GM21717 (cell line): ENCODE data around the gene PVALB.

ENCODE experiments used
- ATAC-seq: cut with Tn5 transposase; IDR thresholded peaks from one replicate; pipeline ENCODE4 v1.9.1; 2021; ENCODE audit warnings: mild to moderate bottlenecking, moderate library complexity; ENCODE audit not compliant: unreplicated experiment

PVALB gene

DNA sequence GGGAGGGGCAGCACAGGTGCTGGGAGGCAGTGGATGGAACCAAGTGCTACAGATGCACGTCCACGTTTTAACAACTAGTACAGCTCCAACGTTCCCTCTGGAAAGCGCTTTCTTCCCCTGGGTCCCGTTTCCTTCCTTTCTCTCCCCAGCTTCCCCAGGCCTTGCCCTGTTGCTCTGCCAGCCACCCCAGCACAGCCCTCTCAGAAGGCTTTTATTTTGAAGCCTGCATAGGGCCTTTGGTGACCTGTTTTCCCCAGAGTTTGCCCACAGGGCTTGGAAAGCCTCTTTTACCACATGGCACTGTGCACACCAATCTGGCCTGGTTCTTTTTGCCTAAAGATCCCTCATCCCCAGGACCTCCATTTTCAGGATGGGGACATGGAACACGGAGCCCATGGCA is 30.1 kb upstream of the PVALB start:
- ATAC-seq, result no peak

DNA sequence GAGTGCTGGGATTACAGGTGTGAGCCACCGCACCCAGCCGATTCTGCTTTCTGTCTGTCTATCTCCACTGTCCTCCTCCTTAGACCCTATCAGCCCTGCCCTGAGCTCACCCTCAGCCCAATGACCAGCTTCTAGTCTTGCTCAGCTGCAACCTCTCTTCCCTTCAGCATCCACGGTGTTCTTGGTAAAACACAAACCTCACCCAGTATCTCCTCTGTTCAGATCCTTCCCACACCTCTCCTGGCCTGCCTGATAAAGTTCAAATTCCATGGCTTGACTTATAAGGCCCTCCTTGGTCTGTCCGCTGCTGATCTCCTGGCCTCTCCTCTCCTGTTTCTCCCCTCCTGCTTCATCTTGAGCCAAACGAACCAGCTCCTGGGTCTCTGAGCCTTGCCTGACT is 29.4 kb upstream of the PVALB start:
- ATAC-seq, result no peak

DNA sequence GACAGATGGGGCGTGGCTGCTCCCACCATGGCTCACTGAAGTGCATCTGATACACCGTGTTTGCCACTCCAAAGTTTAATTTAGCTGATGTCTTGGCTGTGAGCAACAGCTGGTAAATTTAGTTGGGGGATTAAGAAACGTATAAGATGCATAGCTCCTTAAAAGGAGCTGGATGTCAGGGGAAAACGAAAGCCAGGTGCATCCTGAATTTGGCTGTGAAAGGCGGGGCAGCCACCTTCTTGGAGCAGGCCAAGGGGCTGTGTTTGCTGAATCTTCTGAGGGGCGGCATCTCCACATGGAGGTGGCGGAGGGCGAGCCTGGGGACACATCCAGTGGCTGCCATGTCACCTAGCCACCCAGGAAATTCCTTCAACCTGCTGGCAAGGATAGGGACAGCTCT is 23.3 kb upstream of the PVALB start:
- ATAC-seq, result no peak

DNA sequence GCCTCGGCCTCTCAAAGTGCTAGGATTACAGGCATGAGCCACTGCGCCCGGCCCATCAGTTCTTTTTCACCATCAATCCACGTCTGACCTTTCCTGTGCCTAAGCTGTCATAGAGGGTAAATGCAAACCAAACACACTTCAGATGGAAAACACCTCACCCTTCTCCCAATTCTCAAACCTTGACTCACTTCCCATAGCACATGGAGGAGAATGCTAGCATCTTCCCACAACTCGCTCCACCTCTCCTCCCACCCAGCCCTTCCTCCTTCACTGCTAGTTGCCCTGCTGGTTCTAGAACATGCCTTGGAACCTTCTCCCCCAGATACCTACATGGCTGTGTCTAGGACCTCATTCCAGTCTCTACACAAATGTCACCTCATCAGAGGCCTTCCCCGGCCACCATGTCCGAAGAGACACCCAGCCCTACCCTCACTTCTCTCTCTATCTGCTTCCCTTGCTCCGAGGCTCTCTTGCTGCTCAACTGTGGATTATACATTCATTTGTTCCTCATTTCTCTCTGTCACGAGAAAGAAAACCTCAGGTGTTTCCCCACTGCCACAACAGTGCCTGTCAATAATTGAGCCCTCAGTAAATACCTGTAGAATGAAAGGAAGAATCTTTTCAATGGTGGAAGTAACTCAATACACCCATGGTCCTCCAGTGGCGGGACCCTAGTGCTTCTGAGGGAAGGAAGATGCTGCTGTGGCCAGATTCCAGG is 22.7 kb upstream of the PVALB start:
- ATAC-seq, result no peak

DNA sequence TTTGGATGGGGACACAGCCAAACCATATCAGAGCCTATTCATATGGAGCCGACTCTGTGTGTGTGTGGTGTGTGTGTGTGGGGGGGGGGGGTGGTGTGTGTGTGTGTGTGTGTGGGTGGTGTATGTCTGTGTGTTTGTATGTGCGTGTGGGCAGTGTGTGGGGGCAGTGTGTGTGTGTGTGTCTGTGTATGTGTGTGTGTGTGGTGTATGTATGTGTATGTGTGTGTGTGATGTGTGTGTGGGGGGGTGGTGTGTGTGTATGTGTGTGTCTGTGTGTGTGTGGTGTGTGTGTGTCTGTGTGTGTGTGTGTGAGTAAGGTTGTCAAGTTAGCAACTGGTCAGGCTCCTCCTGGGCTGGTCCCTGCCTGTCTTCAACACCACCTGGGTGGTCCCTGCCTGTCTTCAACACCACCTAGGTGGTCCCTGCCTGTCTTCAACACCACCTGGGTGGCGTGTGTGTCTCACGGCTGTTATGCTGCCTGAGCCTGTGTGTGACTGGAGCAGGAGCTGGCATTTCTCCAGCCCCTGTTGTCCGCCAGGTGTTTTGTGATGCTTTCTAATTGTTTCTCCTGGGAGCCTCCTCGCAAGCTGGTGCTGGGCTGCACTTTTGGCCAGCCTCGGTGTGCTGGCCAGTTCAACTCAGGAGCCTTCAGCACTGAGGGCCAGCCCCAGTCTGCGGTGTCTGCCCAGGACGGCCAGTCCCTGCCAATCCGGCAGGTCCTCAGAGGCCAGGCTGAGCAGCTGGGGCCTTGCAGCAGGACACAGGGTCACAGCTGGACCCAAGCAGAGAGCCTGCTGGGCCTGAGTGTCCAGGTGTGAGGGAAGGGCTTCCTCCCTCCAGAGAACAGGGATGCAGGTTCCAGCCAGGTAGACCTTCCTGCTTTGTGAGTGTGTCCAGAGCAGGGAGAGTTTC is 21.5 kb upstream of the PVALB start:
- no peak for ATAC-seq

DNA sequence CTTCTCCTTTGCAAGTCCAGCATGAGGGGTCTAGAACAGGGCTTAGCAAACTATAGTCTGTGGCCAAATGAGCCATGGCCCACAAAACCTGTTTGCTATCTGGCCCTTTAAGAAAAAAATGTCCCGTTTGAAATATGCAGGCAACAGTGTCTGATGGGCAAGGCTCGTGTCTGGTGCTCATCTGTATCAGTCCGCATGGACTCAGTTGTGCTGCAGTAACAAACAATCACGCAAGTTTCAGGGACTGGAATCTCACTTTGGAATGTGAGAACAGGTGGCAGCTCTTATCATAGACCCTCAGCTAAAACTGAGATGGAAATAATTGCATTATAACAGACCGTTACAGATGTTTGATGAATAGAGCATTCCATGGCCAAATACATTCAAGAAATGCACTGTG is 19.1 kb upstream of the PVALB start:
- no peak for ATAC-seq

DNA sequence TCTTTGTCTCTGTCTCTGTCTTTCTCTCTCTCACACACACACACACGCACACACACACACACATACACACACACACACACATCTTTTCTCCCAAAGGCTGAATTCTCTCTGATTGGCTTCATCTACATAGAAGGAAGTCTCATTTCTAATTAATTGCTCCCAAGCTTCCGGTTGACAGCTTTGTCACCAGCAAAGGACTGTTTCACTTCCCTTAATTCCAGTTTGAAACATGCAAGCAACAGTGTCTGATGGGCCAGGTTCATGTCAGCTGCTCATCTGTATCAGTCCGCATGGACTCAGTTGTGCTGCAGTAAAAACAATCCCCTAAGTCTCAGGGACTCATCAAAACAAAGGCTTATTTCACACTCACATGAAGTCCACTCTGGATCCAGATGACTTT is 16.2 kb upstream of the PVALB start:
- no peak for ATAC-seq

DNA sequence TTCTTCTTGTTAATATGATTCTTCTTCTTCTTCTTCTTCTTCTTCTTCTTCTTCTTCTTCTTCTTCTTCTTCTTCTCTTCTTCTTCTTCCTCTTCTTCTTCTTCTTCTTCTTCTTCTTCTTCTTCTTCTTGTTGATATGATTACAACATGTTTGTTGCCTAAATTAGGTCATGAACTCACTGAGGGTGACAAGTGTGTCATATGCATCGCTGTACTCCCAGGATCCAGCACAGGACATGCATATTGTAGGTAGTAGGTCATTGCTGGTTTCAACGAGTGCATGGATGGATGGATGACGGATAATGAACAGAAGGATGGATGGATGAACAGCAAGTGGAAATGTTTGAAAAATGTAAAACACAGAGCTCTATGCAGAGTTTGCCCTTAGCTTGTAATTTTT is 14.9 kb upstream of the PVALB start:
- no peak for ATAC-seq

DNA sequence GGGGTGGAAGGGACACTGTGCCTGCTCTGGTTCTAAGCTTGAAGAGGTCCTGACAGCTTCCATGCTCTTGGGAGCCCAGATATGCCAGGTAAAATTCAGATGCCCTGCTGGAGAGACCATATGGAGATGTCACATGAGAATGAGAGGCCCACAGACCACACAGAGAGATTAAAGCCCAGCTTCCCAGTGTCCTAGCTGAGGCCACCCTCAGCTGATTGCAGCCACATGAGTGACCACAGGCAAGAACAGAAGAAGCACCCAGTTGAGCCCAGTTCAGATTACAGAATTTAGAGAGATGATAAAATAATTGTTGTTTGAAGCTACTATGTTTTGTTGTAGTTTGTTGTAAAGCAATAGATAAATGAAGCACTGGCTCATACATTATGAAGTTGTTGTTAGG is 14.4 kb upstream of the PVALB start:
- no peak for ATAC-seq

DNA sequence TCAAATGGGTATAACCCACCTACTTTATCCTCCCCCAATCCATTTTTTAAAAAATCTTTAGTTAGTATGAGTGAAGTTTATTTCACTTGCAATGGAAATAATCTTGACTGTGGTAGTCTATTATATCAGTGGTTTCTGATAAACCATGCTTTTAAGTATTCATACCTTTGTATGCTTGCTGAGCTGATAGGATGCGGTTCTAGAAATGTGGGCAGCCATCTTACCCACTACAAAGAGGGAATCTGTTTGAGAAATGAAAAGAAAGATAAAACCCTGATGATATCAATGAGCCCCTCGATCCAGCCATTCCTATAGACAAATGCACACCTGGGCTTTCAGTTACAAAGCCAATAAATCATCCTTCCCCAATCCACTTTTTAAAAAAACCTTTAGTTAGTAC is 13.8 kb upstream of the PVALB start:
- ATAC-seq, result no peak

DNA sequence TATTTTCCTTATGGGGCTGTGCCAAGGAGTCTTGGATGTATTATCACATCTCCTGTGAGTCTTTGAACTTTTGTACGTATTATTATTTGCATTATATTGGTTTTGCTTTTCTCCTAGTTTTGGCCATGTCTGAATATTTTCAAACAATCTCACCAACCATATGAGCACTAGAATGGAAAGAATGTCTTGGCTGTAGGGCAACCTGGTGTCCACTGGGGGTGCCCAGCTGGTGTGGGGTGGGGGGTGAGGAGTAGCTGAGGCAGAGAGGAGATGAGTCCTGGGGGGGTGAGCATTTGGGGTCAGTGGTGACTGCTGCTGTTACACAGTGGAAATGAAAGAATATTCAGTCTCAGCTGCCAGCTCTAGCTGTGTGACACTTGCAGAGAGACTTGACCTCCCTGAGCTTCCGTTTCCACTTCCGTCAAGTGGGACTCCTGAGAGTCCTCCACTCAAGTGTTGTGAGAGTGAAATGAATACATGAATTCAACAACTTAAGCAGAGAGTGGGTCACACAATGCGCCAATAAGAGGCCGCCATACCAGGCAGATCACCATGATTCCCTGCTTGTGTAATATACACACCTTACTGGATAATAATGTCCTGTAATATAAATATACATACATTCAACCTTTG is 12.7 kb upstream of the PVALB start:
- no peak for ATAC-seq

DNA sequence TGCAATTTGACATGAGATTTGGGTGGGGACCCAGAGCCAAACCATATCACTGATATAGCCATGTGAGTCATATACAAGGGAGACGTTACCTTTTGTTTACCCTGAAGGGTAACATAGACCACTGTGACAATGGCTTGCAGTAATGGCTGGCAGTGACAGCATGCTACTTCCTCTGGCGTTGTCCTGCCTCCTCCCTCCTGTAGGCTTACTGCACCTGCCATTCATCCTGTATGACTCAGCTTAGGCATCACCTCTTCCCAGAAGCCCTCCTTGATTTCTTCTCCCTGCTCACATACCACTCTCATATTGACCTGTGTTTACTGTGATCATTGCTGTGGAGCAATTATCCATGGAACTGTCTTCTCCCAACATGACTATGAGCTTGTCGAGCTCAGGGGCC is 12.0 kb upstream of the PVALB start:
- no peak for ATAC-seq

DNA sequence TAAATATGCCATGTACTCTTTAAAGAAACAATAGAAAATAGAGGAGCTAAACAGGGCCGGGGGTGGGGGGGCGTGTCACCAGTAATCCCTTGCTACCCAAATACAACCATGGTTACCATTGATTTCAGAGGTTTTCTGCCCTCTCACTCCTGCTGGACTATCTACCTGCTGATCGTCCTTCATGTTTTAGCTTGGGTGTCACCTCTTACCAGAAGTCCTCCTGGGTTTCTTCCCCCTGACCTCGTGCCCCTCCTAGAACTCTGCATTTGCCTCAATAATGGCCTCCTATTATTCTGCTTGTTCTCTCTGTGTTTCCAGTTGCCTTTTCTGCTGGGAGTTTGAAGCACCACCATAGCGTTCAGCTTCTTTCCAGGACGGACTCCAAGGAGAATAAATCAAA is 9.4 kb upstream of the PVALB start:
- ATAC-seq, result no peak

DNA sequence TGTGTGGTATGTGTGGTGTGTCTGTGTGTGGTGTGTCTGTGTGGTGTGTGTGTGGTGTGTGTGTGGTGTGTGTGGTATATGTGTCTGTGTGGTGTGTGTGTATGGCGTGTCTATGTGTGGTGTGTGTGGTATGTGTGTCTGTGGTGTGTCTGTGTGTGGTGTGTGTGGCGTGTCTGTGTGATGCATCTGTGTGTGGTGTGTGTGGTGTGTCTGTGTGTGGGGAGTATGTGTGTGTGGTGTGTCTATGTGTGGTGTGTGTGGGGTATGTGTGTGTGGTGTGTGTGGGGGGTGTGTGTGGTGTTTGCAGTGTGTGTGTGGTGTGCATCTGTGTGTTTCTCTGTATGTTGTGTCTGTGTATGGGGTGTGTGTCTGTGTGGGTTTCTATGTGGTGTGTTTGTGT is 7.8 kb upstream of the PVALB start:
- ATAC-seq, result no peak

DNA sequence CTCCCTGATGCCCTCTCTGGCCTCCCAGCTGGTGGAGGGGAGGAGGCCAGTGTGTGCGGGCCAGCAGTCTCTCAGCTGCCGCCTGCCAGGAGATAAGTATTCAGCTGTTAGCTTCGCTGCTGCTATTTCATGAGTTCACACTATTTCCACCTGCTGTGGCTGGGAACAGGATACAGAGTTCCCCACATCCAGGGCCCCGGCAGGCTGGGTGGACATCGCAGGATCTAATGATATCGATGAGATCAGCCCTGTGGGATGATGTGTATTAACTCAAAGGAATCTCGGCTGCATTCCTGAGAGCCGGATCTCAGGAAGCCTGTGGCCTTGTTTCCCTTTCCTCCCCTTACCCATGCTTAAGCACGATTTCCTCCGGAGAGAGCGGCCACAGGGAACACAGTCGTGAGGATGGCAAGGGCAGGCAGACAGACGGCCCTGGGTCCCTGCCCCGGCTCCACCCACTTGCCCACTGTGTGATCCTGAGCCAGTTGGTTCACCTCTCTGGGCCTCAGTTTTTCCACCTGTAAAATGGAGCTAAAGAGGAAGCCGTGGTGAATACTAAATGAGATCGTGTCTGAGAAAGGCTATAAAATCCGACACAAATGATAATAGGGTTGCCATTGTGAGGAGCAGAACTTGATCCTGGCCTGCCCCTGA is 6.5 kb upstream of the PVALB start:
- ATAC-seq, result no peak

DNA sequence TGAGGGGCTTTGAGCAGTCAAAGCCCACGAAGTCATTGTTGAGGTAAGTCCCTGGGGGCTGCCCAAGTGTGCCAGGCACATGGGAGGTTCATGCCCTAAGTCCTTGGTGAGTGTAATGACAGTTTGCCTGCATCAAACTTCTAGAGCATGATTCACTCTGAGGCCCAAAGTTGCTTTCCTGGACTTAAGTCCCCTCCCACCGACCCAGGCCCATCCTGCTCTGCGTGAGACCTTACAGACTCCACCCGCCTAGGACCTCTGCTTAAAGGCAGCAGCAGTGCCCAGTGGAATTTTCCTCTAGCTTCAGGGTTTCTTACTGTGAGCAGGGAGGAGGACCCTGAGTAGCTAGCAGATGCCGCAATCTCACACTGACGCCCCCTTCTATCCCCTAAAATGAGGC is 5.7 kb upstream of the PVALB start:
- ATAC-seq, result no peak

DNA sequence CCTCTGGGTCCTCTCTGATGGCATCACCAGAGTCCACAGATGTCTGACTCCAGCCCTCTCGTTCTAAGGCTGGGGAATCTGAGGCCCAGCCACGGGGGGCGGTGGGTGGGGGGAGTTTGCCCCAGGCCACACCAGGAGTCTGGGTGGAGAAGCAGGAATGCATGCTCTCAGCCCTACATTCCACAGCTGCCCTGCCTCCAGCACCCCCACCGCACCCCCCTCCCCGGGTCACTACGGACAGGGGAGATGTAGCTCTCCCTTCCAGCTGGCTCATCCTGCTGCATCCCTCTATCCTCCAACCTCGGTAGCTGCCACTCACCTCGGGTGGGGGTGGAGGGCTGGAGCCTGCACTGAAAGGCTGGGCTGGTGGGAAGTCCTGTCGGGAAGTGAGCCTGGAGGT is 2.3 kb upstream of the PVALB start:
- no peak for ATAC-seq

DNA sequence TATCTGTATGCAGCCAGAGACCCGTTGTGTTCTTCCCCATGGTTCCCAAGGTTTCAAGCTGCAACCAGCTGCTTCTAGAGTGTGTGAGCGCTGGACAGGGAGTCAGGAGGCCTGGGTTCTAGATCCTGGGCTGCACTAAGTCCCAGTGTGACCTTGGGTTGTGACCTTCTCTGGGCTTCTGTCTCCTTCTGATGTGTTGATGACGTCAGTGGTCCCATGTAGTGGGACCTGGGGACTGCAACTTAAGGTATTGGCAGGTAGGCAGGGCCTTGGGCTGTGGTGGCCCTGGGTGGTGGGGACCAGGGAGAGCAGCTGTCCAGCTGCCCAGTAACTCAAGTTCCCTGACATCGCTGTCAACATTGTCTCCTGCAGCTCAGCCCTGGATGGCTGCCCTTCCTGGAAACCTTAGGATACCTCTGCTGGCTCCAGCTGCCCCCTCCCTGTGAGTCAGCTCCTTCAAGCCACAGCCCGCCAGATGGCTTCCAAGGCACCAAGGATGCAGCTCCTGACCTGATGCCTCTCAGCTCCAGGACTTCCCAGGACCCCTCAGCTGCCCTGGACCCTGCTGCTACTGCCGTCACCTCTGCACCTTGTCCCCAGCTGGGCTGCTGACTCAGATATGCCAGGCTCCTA is 1.3 kb upstream of the PVALB start:
- ATAC-seq, result no peak

DNA sequence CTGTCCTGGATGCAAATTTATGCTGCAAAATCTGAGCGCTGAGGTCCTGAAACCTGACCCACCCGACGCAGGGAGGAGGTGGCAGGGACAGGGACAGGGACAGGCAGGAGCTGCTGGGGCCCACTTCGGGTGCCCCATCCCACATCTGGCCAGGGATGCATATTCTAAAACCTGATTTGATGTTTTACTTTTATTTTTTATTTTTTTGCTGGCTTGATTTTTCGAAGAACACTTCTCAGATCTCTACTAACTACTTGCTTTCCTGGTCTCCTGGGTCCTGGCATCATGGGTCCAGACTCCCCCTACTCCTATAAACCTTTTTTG is 652 bp upstream of the PVALB start:
- ATAC-seq, result no peak

DNA sequence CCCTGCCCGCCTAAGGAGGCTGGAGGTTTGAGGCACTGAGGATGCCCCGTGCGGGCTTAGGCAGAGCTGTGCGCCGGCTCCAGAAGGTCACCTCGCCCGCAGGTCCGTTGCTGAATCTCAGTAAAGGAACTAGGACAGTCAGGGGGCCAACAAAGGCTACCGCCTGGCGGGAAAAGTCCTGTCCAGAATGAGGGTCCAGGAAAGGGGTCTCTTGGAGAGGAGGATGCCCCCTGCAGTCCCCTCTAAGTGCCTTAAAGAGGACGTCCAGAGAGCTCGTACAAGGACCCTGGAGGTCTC is 548 bp downstream of the PVALB start:
- ATAC-seq, result no peak

DNA sequence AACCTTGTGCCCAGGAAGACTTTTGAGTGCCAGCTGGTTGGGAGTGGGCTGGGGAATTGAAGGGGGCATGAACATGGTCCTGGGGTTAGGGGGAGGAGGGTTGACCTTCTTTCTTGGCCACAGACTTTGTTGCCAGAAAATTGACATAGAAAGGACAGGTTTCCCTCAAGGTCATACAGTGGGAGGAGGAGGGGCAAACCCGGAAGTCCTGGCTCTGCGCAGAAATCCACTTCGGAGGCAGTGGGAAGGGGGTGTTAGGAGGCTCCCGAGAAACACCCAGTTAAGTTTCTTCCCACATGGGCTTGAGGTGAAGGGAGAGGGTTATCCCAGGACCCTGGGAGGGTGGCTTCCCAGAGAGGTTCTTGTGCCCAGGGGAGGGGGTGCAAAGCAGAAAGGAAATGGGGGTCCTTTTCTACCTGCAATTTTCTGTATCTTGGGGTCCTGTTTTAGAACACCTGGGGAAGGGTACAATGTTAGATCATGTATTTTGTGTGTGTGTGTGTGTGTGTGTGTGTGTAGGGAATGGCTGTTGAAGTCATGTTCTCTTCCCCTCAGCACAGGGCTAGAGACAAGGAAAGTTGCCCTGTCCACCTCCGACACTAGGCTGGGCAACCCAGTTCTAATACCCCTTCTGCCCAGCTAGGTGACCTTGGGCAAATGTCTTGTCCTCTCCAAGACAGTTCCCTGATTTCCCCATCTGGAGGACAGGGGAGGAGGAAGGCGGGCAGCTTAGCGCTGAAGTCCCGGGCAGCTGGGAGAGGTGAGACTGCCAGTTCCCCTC is 1.1 kb downstream of the PVALB start:
- no peak for ATAC-seq
